ENCODE measurements around the gene ZSWIM5. TPM values are rescaled to one million over a fixed set of nuclear protein-coding genes. Genes with fewer than 3 reads are reported as not detected.
A peak's percentile ranks its signal among the peaks of the same experiment; 100 is the strongest.

Gene ZSWIM5
- total and polyA plus RNA-seq, 9 of the 15 experiments (the other 6 are each of a cell fraction or from before 2014, with no cell fraction given), result under 0.01 to 0.07 (median 0.03) TPM; not detected in 3

GRCh38 chr1:45010855-45011811, 195.3 kb downstream of the ZSWIM5 start, which contains the start of gene HECTD3 (continued):
- TF ChIP-seq ZBTB40 (IDR thresholded peaks at IDR 0.05) (peak; percentile 81), ZBTB40 (CRISPR knock-in tag; IDR thresholded peaks at IDR 0.05) (no peak), POU5F1 (IDR thresholded peaks at IDR 0.05; ENCODE audit: borderline replicate concordance, low read depth, low read length, partially characterized antibody) (no peak), TARDBP (IDR thresholded peaks at IDR 0.05) (no peak), ZNF41 (CRISPR knock-in tag; conservative IDR thresholded peaks at IDR 0.05) (no peak), POLR2AphosphoS2 (IDR thresholded peaks at IDR 0.05; ENCODE audit: low read length) (no peak), MAFG (tag; conservative IDR thresholded peaks at IDR 0.05) (no peak), NCOR1 (IDR thresholded peaks at IDR 0.05) (no peak), SMAD2 (IDR thresholded peaks at IDR 0.05; ENCODE audit: low read depth, low read length) (no peak), ZNF431 (CRISPR knock-in tag; IDR thresholded peaks at IDR 0.05) (peak; percentile 60; the same call in 1 of the 2 replicates), DEAF1 (CRISPR knock-in tag; IDR thresholded peaks at IDR 0.05) (no peak), COPS2 (conservative IDR thresholded peaks at IDR 0.05) (no peak), ZNF282 (CRISPR knock-in tag; IDR thresholded peaks at IDR 0.05) (no peak)
- TF ChIP-seq, protein P1, sequence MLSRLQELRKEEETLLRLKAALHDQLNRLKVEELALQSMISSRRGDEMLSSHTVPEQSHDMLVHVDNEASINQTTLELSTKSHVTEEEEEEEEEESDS (CRISPR knock-in tag; IDR thresholded peaks at IDR 0.05), result no peak
